H1 (cell line): ENCODE measurements around the gene MAGI1. TPM values are rescaled to one million over a fixed set of nuclear protein-coding genes. Genes with fewer than 3 reads are reported as not detected.

ENCODE experiments used
- CTCF ChIA-PET: fragments of 300-600 bp; sonication (Branson Sonifier 250); formaldehyde crosslinking; loops from one replicate; lab custom pipeline; 2021; ENCODE audit not compliant: partially characterized antibody; lab: Charles Lee
- POLR2A ChIA-PET: fragments of 300-600 bp; sonication (Branson Sonifier 250); formaldehyde crosslinking; loops from one replicate; lab custom pipeline; 2021; ENCODE audit warnings: inconsistent platforms; ENCODE audit not compliant: partially characterized antibody; lab: Charles Lee
- DNase-seq, 2 experiments: peaks; one replicate each; pipeline versions ENCODE4 v3.0.0 to v3.0.0-alpha.2; 2010 to 2022; ENCODE audit warnings: low spot score in 2 of 2, low read depth in 1 of 2, mixed read lengths in 1 of 2
- FAIRE-seq: peaks from 2 replicates; lab custom pipeline; 2011; peaks lifted over from hg19 to GRCh38; lab: Jason Lieb, UNC
- H2AFZ ChIP-seq: 2 replicates; pipeline ENCODE4 v1.8.1; 2012; ENCODE audit warnings: low read length, inconsistent platforms
- H2AK5ac ChIP-seq: 2 replicates; pipeline ENCODE4 v1.6.1; 2013; ENCODE audit warnings: low read depth, low read length
- H2BK120ac ChIP-seq: replicated peaks from 2 replicates; pipeline ENCODE3; 2013; ENCODE audit warnings: low read depth, low read length, inconsistent platforms
- H2BK12ac ChIP-seq: 2 replicates; pipeline ENCODE4 v1.6.1; 2013; ENCODE audit warnings: low read depth, low read length
- H2BK15ac ChIP-seq: 2 replicates; pipeline ENCODE4 v1.6.1; 2013; ENCODE audit warnings: low read length
- H2BK20ac ChIP-seq: 2 replicates; pipeline ENCODE4 v1.6.1; 2013; ENCODE audit warnings: low read length
- H2BK5ac ChIP-seq: 2 replicates; pipeline ENCODE4 v1.6.1; 2013; ENCODE audit warnings: low read depth, low read length
- H3K14ac ChIP-seq: 2 replicates; pipeline ENCODE4 v1.6.1; 2013; ENCODE audit warnings: inconsistent platforms; ENCODE audit not compliant: insufficient read length
- H3K18ac ChIP-seq: 2 replicates; pipeline ENCODE4 v1.6.1; 2013; ENCODE audit warnings: low read length; ENCODE audit errors: extremely low read depth
- H3K23ac ChIP-seq: 2 replicates; pipeline ENCODE4 v1.6.1; 2013; ENCODE audit warnings: inconsistent platforms; ENCODE audit not compliant: insufficient read length
- H3K23me2 ChIP-seq: 2 replicates; pipeline ENCODE4 v1.6.1; 2013; ENCODE audit warnings: low read depth, low read length
- H3K27ac ChIP-seq: 2 replicates; pipeline ENCODE4 v1.6.1; 2011; ENCODE audit warnings: low read depth, low read length, inconsistent platforms
- H3K27me3 ChIP-seq, 4 experiments: replicated peaks in 1 of 4; 1 replicate in 1 of 4; 2 replicates in 3 of 4; pipeline versions ENCODE4 v1.6.1 to v1.8.1; 2011 to 2013; ENCODE audit warnings: low read length in 3 of 4, mild to moderate bottlenecking in 3 of 4, inconsistent platforms in 2 of 4, mixed read lengths in 2 of 4, moderate library complexity in 1 of 4; ENCODE audit not compliant: control insufficient read depth in 3 of 4, insufficient read depth in 3 of 4; ENCODE audit errors: extremely low read depth in 1 of 4
- H3K36me3 ChIP-seq, 4 experiments: 2 replicates each; pipeline versions ENCODE4 v1.6.1 to v1.8.1; 2011 to 2013; ENCODE audit warnings: mild to moderate bottlenecking in 4 of 4, low read length in 3 of 4, moderate library complexity in 2 of 4, control low read depth in 1 of 4, inconsistent platforms in 1 of 4; ENCODE audit not compliant: insufficient read depth in 4 of 4, control insufficient read depth in 2 of 4
- H3K4ac ChIP-seq: replicated peaks from 2 replicates; pipeline ENCODE3; 2013; ENCODE audit warnings: low read length, low read depth, mixed read lengths, inconsistent platforms; ENCODE audit not compliant: insufficient read length
- H3K4me1 ChIP-seq, 4 experiments: replicated peaks in 1 of 4; 1 replicate in 1 of 4; 2 replicates in 3 of 4; pipeline versions ENCODE4 v1.6.1 to v1.8.1; 2011 to 2013; ENCODE audit warnings: low read length in 3 of 4, inconsistent platforms in 2 of 4, mixed read lengths in 1 of 4; ENCODE audit not compliant: insufficient read depth in 4 of 4, control insufficient read depth in 3 of 4
- H3K4me2 ChIP-seq, 2 experiments: 2 replicates each; pipeline versions ENCODE4 v1.6.1 to v1.8.1; 2011 to 2013; ENCODE audit warnings: low read depth in 2 of 2, low read length in 2 of 2, control low read depth in 1 of 2, inconsistent platforms in 1 of 2, mild to moderate bottlenecking in 1 of 2; ENCODE audit not compliant: insufficient read depth in 1 of 2
- H3K4me3 ChIP-seq, 4 experiments: fragments of 200-600, 300-600 bp in 1 of 4; sonication (generic), shearing (Covaris generic), sonication (Bioruptor Twin) in 1 of 4; 2 replicates each; pipeline versions ENCODE4 v1.5.1 to v1.8.1; 2011 to 2016; ENCODE audit warnings: low read length in 4 of 4, low read depth in 3 of 4, control low read depth in 2 of 4, inconsistent platforms in 2 of 4, mild to moderate bottlenecking in 2 of 4, mixed read lengths in 1 of 4, moderate library complexity in 1 of 4; ENCODE audit not compliant: insufficient read depth in 2 of 4; ENCODE audit errors: extremely low read depth in 1 of 4
- H3K56ac ChIP-seq: replicated peaks from 2 replicates; pipeline ENCODE3; 2013; ENCODE audit warnings: low read depth, mild to moderate bottlenecking, mixed read lengths, low read length, inconsistent platforms; ENCODE audit not compliant: insufficient read length
- H3K79me1 ChIP-seq: 2 replicates; pipeline ENCODE4 v1.6.1; 2013; ENCODE audit warnings: low read depth, low read length, control low read depth
- H3K79me2 ChIP-seq, 2 experiments: 2 replicates each; pipeline versions ENCODE4 v1.6.1 to v1.8.1; 2012 to 2013; ENCODE audit warnings: low read length in 2 of 2, mild to moderate bottlenecking in 2 of 2, inconsistent platforms in 1 of 2; ENCODE audit not compliant: insufficient read depth in 2 of 2, control insufficient read depth in 1 of 2
- H3K9ac ChIP-seq, 4 experiments: replicated peaks in 1 of 4; 1 replicate in 1 of 4; 2 replicates in 3 of 4; pipeline versions ENCODE4 v1.6.1 to v1.8.1; 2011 to 2013; ENCODE audit warnings: low read depth in 3 of 4, low read length in 3 of 4, control low read depth in 2 of 4, mild to moderate bottlenecking in 2 of 4, moderate library complexity in 2 of 4, inconsistent platforms in 1 of 4; ENCODE audit errors: extremely low read depth in 1 of 4
- H3K9me3 ChIP-seq, 2 experiments: 2 replicates each; pipeline versions ENCODE4 v1.6.1 to v1.8.1; 2012 to 2013; ENCODE audit warnings: mild to moderate bottlenecking in 2 of 2, moderate library complexity in 2 of 2, control low read depth in 1 of 2, inconsistent platforms in 1 of 2, low read depth in 1 of 2, low read length in 1 of 2, mixed read lengths in 1 of 2; ENCODE audit not compliant: insufficient read depth in 2 of 2
- H4K20me1 ChIP-seq, 2 experiments: replicated peaks in 1 of 2; 2 replicates each; pipeline versions ENCODE3 to v1.8.1; 2011 to 2013; ENCODE audit warnings: inconsistent platforms in 2 of 2, low read length in 2 of 2, mild to moderate bottlenecking in 1 of 2; ENCODE audit not compliant: insufficient read depth in 2 of 2, control insufficient read depth in 1 of 2
- H4K5ac ChIP-seq: 2 replicates; pipeline ENCODE4 v1.6.1; 2013; ENCODE audit warnings: low read length, low read depth, mixed read lengths, inconsistent platforms; ENCODE audit not compliant: insufficient read length
- H4K8ac ChIP-seq: 2 replicates; pipeline ENCODE4 v1.8.0; 2013; ENCODE audit warnings: mild to moderate bottlenecking, moderate library complexity, low read length, inconsistent platforms; ENCODE audit not compliant: insufficient read depth; ENCODE audit errors: extremely low read depth
- H4K91ac ChIP-seq: replicated peaks from 2 replicates; pipeline ENCODE3; 2013; ENCODE audit warnings: low read length, mixed read lengths, inconsistent platforms; ENCODE audit not compliant: insufficient read length
- BCL11A ChIP-seq, 2 experiments: IDR thresholded peaks; one replicate each; pipeline ENCODE4 v1.6.1; 2011; ENCODE audit warnings: low read depth in 2 of 2, low read length in 2 of 2, mild to moderate bottlenecking in 2 of 2
- CEBPB ChIP-seq: IDR thresholded peaks from 2 replicates; pipeline ENCODE4 v1.6.1; 2012; ENCODE audit warnings: low read depth, low read length
- CTBP2 ChIP-seq: IDR thresholded peaks from 2 replicates; pipeline ENCODE4 v1.7.0; 2011; ENCODE audit warnings: borderline replicate concordance, mild to moderate bottlenecking, moderate library complexity, mixed read lengths, low read length; ENCODE audit not compliant: insufficient read depth, insufficient read length
- CTCF ChIP-seq, 3 experiments: IDR thresholded peaks; 1 replicate in 2 of 3; 2 replicates in 1 of 3; pipeline versions ENCODE4 v1.5.1 to v1.6.1; 2011; ENCODE audit warnings: low read length in 3 of 3, mild to moderate bottlenecking in 3 of 3, inconsistent platforms in 2 of 3, low read depth in 1 of 3, moderate library complexity in 1 of 3; ENCODE audit not compliant: insufficient read depth in 1 of 3; ENCODE audit errors: control extremely low read depth in 1 of 3
- JUND ChIP-seq: IDR thresholded peaks from 2 replicates; pipeline ENCODE4 v1.6.1; 2011; ENCODE audit warnings: mild to moderate bottlenecking, improper control_type of control experiment, low read length
- MAX ChIP-seq: IDR thresholded peaks from 2 replicates; pipeline ENCODE4 v1.6.1; 2012; ENCODE audit warnings: inconsistent platforms
- POLR2AphosphoS5 ChIP-seq: IDR thresholded peaks from 2 replicates; pipeline ENCODE4 v1.6.1; 2011; ENCODE audit warnings: low read depth, low read length
- SIRT6 ChIP-seq: IDR thresholded peaks from one replicate; pipeline ENCODE4 v1.7.1; 2012; ENCODE audit warnings: low read length, inconsistent platforms
- SP2 ChIP-seq: IDR thresholded peaks from 2 replicates; pipeline ENCODE4 v1.6.1; 2012; ENCODE audit warnings: mild to moderate bottlenecking, low read length, inconsistent platforms
- WGBS, 2 experiments: shearing (Covaris generic) in 1 of 2; methylation state at CpG; one replicate each; pipeline versions ENCODE4 v1.1.6 to v1.1.7; 2013 to 2015; ENCODE audit warnings: low lambda C conversion rate in 2 of 2, mixed read lengths in 2 of 2, inconsistent platforms in 1 of 2, low coverage in 1 of 2, missing lambda C conversion rate in 1 of 2; ENCODE audit not compliant: insufficient replicate concordance in 2 of 2, insufficient coverage in 1 of 2, insufficient read length in 1 of 2; ENCODE audit errors: extremely low coverage in 1 of 2, missing lambda C conversion rate in 1 of 2; 5-methylcytosine and 5-hydroxymethylcytosine counted together
- polyA plus RNA-seq, 7 experiments: library from polyadenylated mRNA; depleted of rRNA in 3 of 7; stranded (reverse) in 5 of 7; unstranded in 2 of 7; fragments of >200 nt in 5 of 7; fragments of 200-250 nt in 2 of 7; gene quantifications; 1 replicate in 5 of 7; 2 replicates in 1 of 7; 4 replicates in 1 of 7; pipeline versions ENCODE4 v1.2.1 to v1.2.3, GENCODE V29; 2011 to 2013; ENCODE audit warnings: missing spikeins in 2 of 7, mixed read lengths in 2 of 7
- total RNA-seq: library from RNA; stranded (reverse); fragmentation: NEBNext Ultra II Directional; extraction: Animal tissue kit (Norgen Biotek cat#: 25700); gene quantifications from 2 replicates; pipeline ENCODE4 v1.2.1, GENCODE V29; 2021
- TF ChIP-seq, protein P1 (sequence below): IDR thresholded peaks from 2 replicates; pipeline ENCODE4 v1.6.1; 2012; ENCODE audit warnings: low read length, inconsistent platforms

Gene MAGI1
- total and polyA plus RNA-seq, 2 of the 8 experiments (the other 6 are each of a cell fraction or from before 2014, with no cell fraction given): 19.8 to 78.0 TPM

DNA sequence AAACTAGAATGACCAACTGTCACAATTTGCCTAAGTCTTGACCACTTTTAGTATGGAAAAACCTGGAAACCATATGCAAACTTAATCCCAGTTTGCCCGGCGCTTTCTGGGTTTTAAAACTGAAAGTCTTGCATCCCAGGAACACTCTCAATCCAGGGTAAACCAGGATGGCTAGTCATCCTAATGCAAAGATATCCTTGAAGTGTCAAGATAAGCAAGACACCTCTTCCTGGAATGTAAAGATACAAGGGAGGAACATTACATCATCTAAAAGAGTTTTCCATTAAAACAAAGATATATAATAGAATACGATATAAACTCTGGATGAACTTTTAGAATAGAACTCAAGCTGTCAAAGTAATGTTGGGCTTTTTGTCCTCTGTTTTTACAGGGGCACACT lies 188.5 kb downstream of the MAGI1 start:
- Histone ChIP-seq H3K4me1 (peaks cover 0 to 3% (median 0%) of the 10 kb centered on the region in 4 experiments; a peak in 3 of 7 replicates), H3K9me3 (no peaks in the 10 kb centered on the region), H3K9ac (no peak overlapping the region), H3K18ac (no peak overlapping the region), H3K23ac (no peak overlapping the region), H4K5ac (no peak overlapping the region), H2AK5ac (no peak overlapping the region), H3K4ac (no peak overlapping the region), H3K36me3 (no peaks in the 10 kb centered on the region), H4K91ac (no peak overlapping the region), H3K4me3 (no peak overlapping the region), H3K23me2 (no peaks in the 10 kb centered on the region), H3K79me1 (peaks cover 2% of the 10 kb centered on the region; the same call in 1 of the 2 replicates), H2BK5ac (no peak overlapping the region), H2BK20ac (no peak overlapping the region), H3K14ac (no peak overlapping the region), H3K27ac (no peak overlapping the region), H3K27me3 (no peaks in the 10 kb centered on the region), H2BK120ac (no peak overlapping the region), H3K79me2 (peaks cover 3 to 20% of the 10 kb centered on the region in 2 experiments; a peak in 2 of 4 replicates), H3K4me2 (no peak overlapping the region), H2AFZ (no peak overlapping the region), H2BK15ac (no peak overlapping the region), H3K56ac (no peak overlapping the region), H2BK12ac (no peak overlapping the region), H4K8ac (no peak overlapping the region), H4K20me1 (peaks cover 4 to 9% of the 10 kb centered on the region in 2 experiments)
- CTCF ChIA-PET: interaction anchor here (1.0 kb wide), 1 partner anchor 11 kb away, joined by 4 read pairs; no protein-coding TSS in a partner anchor
- WGBS, 2 experiments: 95% methylated on average over 3 of the region's 3 CpGs; no CpG with 5 or more reads in 1 of the 2 experiments
- no peak for FAIRE-seq
- DNase-seq: no peak
- POLR2A ChIA-PET: no interaction called here
- TF ChIP-seq CTCF (IDR thresholded peaks at IDR 0.05; ENCODE audit: control extremely low read depth in 1 of 3, insufficient read depth in 1 of 3, low read depth in 1 of 3, low read length in 3 of 3) (no peak), MAX (no peak), SIRT6 (no peak), POLR2AphosphoS5 (no peak), SP2 (no peak), CEBPB (no peak), JUND (no peak), BCL11A (IDR thresholded peaks at IDR 0.05; ENCODE audit: low read depth in 2 of 2, low read length in 2 of 2) (no peak), CTBP2 (no peak)
- TF ChIP-seq, protein P1, sequence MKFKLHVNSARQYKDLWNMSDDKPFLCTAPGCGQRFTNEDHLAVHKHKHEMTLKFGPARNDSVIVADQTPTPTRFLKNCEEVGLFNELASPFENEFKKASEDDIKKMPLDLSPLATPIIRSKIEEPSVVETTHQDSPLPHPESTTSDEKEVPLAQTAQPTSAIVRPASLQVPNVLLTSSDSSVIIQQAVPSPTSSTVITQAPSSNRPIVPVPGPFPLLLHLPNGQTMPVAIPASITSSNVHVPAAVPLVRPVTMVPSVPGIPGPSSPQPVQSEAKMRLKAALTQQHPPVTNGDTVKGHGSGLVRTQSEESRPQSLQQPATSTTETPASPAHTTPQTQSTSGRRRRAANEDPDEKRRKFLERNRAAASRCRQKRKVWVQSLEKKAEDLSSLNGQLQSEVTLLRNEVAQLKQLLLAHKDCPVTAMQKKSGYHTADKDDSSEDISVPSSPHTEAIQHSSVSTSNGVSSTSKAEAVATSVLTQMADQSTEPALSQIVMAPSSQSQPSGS: no peak
